Measurements from ENCODE around the gene EXOC6. TPM values are rescaled to one million over a fixed set of nuclear protein-coding genes. Genes with fewer than 3 reads are reported as not detected.

Gene EXOC6
- total RNA-seq, 1 experiment from 2014 or later: 12.9 TPM

DNA sequence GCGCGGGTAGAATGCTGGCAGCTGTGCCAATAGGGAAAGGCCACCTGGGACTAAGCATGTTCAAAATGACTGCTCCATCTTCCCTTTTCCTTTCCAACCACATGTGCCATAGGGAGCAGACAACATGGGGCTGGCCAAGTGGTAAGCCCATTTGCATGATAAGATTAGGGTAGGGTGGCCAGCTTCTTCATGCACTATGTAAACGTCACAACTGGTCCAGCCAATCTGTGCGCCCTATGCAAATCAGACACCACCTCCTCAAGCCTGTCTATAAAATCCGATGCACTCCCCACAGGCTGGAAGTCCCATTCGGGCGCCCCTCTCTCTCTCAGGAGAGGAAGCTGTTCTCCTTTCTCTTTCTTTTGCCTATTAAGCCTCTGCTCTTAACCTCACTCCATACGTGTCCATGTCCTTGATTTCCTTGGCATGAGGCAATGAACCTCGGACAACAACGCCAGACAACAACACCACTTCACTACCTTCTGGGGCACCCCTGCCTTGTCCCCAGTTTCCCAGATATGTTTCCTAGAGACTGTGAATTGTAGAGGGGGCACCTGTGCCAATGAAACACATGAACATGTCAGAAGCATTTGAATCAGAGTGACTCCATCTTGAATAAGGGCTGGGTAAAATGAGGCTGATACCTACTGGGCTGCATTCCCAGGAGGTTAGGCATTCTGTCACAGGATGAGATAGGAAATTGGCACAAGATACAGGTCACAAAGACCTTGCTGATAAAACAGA, 19.1 kb upstream of the EXOC6 start:
- intact Hi-C loops (cut with micrococcal nuclease): no loop called here
- H3K9ac ChIP-seq (ENCODE audit: low read length): no peak overlapping the region
- no peaks in the 10 kb centered on the region for H3K79me2 ChIP-seq (ENCODE audit: insufficient read depth, low read length)
- H3K9me3 ChIP-seq (ENCODE audit: control insufficient read depth in 1 of 2, insufficient read depth in 1 of 2, low read depth in 1 of 2, low read length in 2 of 2): no peaks in the 10 kb centered on the region
- H3K9me2 ChIP-seq (ENCODE audit: insufficient read depth): no peaks in the 10 kb centered on the region
- POLR2A ChIA-PET: no interaction called here
- H3K4me2 ChIP-seq (ENCODE audit: low read length): no peak overlapping the region
- DNase-seq (ENCODE audit: low read depth, low spot score): no peak
- H4K20me1 ChIP-seq (ENCODE audit: insufficient read depth): no peaks in the 10 kb centered on the region
- CTCF ChIA-PET: no interaction called here
- no peak overlapping the region for H2AFZ ChIP-seq (ENCODE audit: low read depth, low read length, poor library complexity, severe bottlenecking)
- H3K27me3 ChIP-seq (ENCODE audit: insufficient read depth, low read length): no peaks in the 10 kb centered on the region
- no peak overlapping the region for H3K4me3 ChIP-seq (replicated peaks in 1 of 2; ENCODE audit: low read depth in 1 of 2, low read length in 2 of 2)
- H3K27ac ChIP-seq (ENCODE audit: low read depth, low read length): no peak overlapping the region
- ATAC-seq: no peak
- H3K4me1 ChIP-seq (ENCODE audit: control insufficient read depth in 1 of 2, insufficient read depth in 2 of 2, low read length in 2 of 2): no peaks in the 10 kb centered on the region
- RAD21 ChIA-PET (ENCODE audit: low non-redundant PET in 1 of 2, low total read pairs in 2 of 2, uncharacterized antibody in 2 of 2, unreplicated experiment in 2 of 2): interaction anchor here in 1 of 2 experiments (0.6 kb wide), 1 partner anchor 20 kb away, joined by 3 read pairs; no protein-coding TSS in a partner anchor
- TF ChIP-seq POLR2A (IDR thresholded peaks at IDR 0.05; ENCODE audit: borderline replicate concordance, extremely low read depth, insufficient read depth, insufficient read length) (no peak), EZH2phosphoT487 (IDR thresholded peaks at IDR 0.05; ENCODE audit: borderline replicate concordance) (no peak), CBX3 (IDR thresholded peaks at IDR 0.05; ENCODE audit: low read depth) (no peak), ZFX (IDR thresholded peaks at IDR 0.05) (no peak), SRF (IDR thresholded peaks at IDR 0.05; ENCODE audit: low read depth) (no peak), JUND (IDR thresholded peaks at IDR 0.05) (no peak), CEBPB (IDR thresholded peaks at IDR 0.05; ENCODE audit: low read depth) (no peak), FOSL1 (IDR thresholded peaks at IDR 0.05; ENCODE audit: low read depth) (no peak), RAD21 (IDR thresholded peaks at IDR 0.05; ENCODE audit: low read depth) (no peak), POLR2AphosphoS5 (IDR thresholded peaks at IDR 0.05; ENCODE audit: low read depth, low read length) (no peak), EGR1 (IDR thresholded peaks at IDR 0.05; ENCODE audit: low read depth) (no peak), SIN3A (IDR thresholded peaks at IDR 0.05; ENCODE audit: low read depth) (no peak), TCF7L2 (IDR thresholded peaks at IDR 0.05; ENCODE audit: borderline replicate concordance, extremely low read depth, insufficient read depth, insufficient read length) (no peak), YY1 (IDR thresholded peaks at IDR 0.05; ENCODE audit: extremely low read depth, insufficient replicate concordance, low read depth, low read length) (no peak), ELF1 (IDR thresholded peaks at IDR 0.05; ENCODE audit: borderline replicate concordance, low read depth) (no peak)
- TF ChIP-seq, protein P1, sequence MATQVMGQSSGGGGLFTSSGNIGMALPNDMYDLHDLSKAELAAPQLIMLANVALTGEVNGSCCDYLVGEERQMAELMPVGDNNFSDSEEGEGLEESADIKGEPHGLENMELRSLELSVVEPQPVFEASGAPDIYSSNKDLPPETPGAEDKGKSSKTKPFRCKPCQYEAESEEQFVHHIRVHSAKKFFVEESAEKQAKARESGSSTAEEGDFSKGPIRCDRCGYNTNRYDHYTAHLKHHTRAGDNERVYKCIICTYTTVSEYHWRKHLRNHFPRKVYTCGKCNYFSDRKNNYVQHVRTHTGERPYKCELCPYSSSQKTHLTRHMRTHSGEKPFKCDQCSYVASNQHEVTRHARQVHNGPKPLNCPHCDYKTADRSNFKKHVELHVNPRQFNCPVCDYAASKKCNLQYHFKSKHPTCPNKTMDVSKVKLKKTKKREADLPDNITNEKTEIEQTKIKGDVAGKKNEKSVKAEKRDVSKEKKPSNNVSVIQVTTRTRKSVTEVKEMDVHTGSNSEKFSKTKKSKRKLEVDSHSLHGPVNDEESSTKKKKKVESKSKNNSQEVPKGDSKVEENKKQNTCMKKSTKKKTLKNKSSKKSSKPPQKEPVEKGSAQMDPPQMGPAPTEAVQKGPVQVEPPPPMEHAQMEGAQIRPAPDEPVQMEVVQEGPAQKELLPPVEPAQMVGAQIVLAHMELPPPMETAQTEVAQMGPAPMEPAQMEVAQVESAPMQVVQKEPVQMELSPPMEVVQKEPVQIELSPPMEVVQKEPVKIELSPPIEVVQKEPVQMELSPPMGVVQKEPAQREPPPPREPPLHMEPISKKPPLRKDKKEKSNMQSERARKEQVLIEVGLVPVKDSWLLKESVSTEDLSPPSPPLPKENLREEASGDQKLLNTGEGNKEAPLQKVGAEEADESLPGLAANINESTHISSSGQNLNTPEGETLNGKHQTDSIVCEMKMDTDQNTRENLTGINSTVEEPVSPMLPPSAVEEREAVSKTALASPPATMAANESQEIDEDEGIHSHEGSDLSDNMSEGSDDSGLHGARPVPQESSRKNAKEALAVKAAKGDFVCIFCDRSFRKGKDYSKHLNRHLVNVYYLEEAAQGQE (IDR thresholded peaks at IDR 0.05; ENCODE audit: low read depth): no peak
- TF ChIP-seq, protein P2, sequence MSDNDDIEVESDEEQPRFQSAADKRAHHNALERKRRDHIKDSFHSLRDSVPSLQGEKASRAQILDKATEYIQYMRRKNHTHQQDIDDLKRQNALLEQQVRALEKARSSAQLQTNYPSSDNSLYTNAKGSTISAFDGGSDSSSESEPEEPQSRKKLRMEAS (IDR thresholded peaks at IDR 0.05): no peak
- TF ChIP-seq, protein P3, sequence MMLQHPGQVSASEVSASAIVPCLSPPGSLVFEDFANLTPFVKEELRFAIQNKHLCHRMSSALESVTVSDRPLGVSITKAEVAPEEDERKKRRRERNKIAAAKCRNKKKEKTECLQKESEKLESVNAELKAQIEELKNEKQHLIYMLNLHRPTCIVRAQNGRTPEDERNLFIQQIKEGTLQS (IDR thresholded peaks at IDR 0.05): no peak
- TF ChIP-seq, protein P4, sequence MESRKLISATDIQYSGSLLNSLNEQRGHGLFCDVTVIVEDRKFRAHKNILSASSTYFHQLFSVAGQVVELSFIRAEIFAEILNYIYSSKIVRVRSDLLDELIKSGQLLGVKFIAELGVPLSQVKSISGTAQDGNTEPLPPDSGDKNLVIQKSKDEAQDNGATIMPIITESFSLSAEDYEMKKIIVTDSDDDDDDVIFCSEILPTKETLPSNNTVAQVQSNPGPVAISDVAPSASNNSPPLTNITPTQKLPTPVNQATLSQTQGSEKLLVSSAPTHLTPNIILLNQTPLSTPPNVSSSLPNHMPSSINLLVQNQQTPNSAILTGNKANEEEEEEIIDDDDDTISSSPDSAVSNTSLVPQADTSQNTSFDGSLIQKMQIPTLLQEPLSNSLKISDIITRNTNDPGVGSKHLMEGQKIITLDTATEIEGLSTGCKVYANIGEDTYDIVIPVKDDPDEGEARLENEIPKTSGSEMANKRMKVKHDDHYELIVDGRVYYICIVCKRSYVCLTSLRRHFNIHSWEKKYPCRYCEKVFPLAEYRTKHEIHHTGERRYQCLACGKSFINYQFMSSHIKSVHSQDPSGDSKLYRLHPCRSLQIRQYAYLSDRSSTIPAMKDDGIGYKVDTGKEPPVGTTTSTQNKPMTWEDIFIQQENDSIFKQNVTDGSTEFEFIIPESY (IDR thresholded peaks at IDR 0.05; ENCODE audit: extremely low read depth, insufficient replicate concordance, low read length): no peak
- TF ChIP-seq, protein P5, sequence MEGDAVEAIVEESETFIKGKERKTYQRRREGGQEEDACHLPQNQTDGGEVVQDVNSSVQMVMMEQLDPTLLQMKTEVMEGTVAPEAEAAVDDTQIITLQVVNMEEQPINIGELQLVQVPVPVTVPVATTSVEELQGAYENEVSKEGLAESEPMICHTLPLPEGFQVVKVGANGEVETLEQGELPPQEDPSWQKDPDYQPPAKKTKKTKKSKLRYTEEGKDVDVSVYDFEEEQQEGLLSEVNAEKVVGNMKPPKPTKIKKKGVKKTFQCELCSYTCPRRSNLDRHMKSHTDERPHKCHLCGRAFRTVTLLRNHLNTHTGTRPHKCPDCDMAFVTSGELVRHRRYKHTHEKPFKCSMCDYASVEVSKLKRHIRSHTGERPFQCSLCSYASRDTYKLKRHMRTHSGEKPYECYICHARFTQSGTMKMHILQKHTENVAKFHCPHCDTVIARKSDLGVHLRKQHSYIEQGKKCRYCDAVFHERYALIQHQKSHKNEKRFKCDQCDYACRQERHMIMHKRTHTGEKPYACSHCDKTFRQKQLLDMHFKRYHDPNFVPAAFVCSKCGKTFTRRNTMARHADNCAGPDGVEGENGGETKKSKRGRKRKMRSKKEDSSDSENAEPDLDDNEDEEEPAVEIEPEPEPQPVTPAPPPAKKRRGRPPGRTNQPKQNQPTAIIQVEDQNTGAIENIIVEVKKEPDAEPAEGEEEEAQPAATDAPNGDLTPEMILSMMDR (IDR thresholded peaks at IDR 0.05 in 2 of 3, conservative IDR thresholded peaks at IDR 0.05 in 1 of 3; ENCODE audit: borderline replicate concordance in 1 of 3, insufficient read depth in 1 of 3, low read depth in 2 of 3, low read length in 2 of 3): no peak
- BruUV-seq (replicated peaks): no TSS peak
- no peaks in the 10 kb centered on the region for H3K36me3 ChIP-seq (ENCODE audit: control insufficient read depth in 1 of 2, insufficient read depth in 2 of 2, low read length in 2 of 2)
